Measurements from ENCODE around the gene C16orf96. TPM values are rescaled to one million over a fixed set of nuclear protein-coding genes. Genes with fewer than 3 reads are reported as not detected.
A peak's percentile ranks its signal among the peaks of the same experiment; 100 is the strongest.

Gene C16orf96
- total and polyA plus RNA-seq, 7 experiments from 2014 or later = 0.17 to 0.70 (median 0.64) TPM; not detected in 2

GRCh38 chr16:4513881-4514280 lies 42.3 kb upstream of the C16orf96 start:
- H3K27ac Mint-ChIP-seq = peak overlapping the region in 7 of 9 donors; percentile 77 to 95 (median 89)
- Histone ChIP-seq H3K27ac (ENCODE audit: low read depth, low read length) (peak overlapping the region; percentile 63), H3K36me3 (ENCODE audit: control insufficient read depth in 2 of 3, insufficient read depth in 3 of 3, low read length in 3 of 3) (peaks cover 11 to 51% (median 12%) of the 10 kb centered on the region in 3 experiments), H3K4me3 (ENCODE audit: low read length) (no peak overlapping the region), H3K27me3 (ENCODE audit: control insufficient read depth in 2 of 2, insufficient read depth in 2 of 2, low read length in 2 of 2) (no peaks in the 10 kb centered on the region), H3K4me1 (ENCODE audit: control insufficient read depth in 2 of 2, insufficient read depth in 2 of 2, low read length in 2 of 2) (peaks cover 24 to 30% of the 10 kb centered on the region in 2 donors), H3K9me3 (ENCODE audit: control insufficient read depth in 2 of 3, low read length in 3 of 3) (no peaks in the 10 kb centered on the region)
- peaks cover 40 to 67% (median 49%) of the 10 kb centered on the region in 7 donors for H3K4me1 Mint-ChIP-seq
- ChIA-PET POLR2A (interaction anchor here (1.0 to 2.1 kb wide), 4 partner anchors 9 to 37 kb away, joined by 3 to 9 read pairs (median 4); no protein-coding TSS in a partner anchor), CTCF (interaction anchor here (0.9 to 3.1 kb wide), 3 partner anchors 8 to 21 kb away, joined by 3 to 15 read pairs (median 3); no protein-coding TSS in a partner anchor)
- peaks cover 4 to 27% (median 13%) of the 10 kb centered on the region in 5 donors for H3K36me3 Mint-ChIP-seq
- no peak for DNase-seq
- H3K9me3 Mint-ChIP-seq = no peaks in the 10 kb centered on the region
- intact Hi-C loops (cut with micrococcal nuclease) = loop anchor here in 1 of 2 donors (10.0 kb wide), 1 partner anchor 441 kb away; the partner anchor contains the start of gene SEC14L5
- peak overlapping the region in 2 of 10 donors; percentile 43 to 71 for H3K4me3 Mint-ChIP-seq
- no peaks in the 10 kb centered on the region for H3K27me3 Mint-ChIP-seq
- ATAC-seq = no peak

- DNase-seq (no peak), ATAC-seq (no peak)
- Histone ChIP-seq H3K27ac (ENCODE audit: low read depth, low read length) (peak overlapping the region; percentile 63), H3K27me3 (ENCODE audit: control insufficient read depth in 2 of 2, insufficient read depth in 2 of 2, low read length in 2 of 2) (no peaks in the 10 kb centered on the region), H3K4me1 (ENCODE audit: control insufficient read depth in 2 of 2, insufficient read depth in 2 of 2, low read length in 2 of 2) (peaks cover 24 to 30% of the 10 kb centered on the region in 2 donors), H3K9me3 (ENCODE audit: control insufficient read depth in 2 of 3, low read length in 3 of 3) (no peaks in the 10 kb centered on the region), H3K4me3 (ENCODE audit: low read length) (no peak overlapping the region), H3K36me3 (ENCODE audit: control insufficient read depth in 2 of 3, insufficient read depth in 3 of 3, low read length in 3 of 3) (peaks cover 7 to 44% (median 8%) of the 10 kb centered on the region in 3 experiments)
- Mint-ChIP-seq H3K36me3 (peaks cover 4 to 20% (median 13%) of the 10 kb centered on the region in 5 donors), H3K27ac (peak overlapping the region; percentile 81 to 95 (median 89)), H3K4me3 (peak overlapping the region; percentile 18 to 71 (median 64)), H3K27me3 (no peaks in the 10 kb centered on the region), H3K4me1 (peaks cover 40 to 67% (median 50%) of the 10 kb centered on the region in 7 donors), H3K9me3 (no peaks in the 10 kb centered on the region)
- intact Hi-C loops (cut with micrococcal nuclease) = loop anchor here in 1 of 2 donors (10.0 kb wide), 1 partner anchor 440 kb away; the partner anchor contains the start of gene SEC14L5
- CTCF ChIA-PET = interaction anchor here (0.6 to 3.1 kb wide), 9 partner anchors 8 to 194 kb away, joined by 3 to 15 read pairs (median 3); no protein-coding TSS in a partner anchor
- POLR2A ChIA-PET = interaction anchor here (0.8 to 2.1 kb wide), 6 partner anchors 9 to 30 kb away, joined by 3 to 9 read pairs (median 4); partner anchors contain the start of gene CDIP1
Measured at GRCh38 chr16:4514606-4515005, 41.5 kb upstream of the C16orf96 start.

- intact Hi-C loops (cut with micrococcal nuclease) = loop anchor here in 1 of 2 donors (10.0 kb wide), 1 partner anchor 439 kb away; the partner anchor contains the start of gene SEC14L5
- POLR2A ChIA-PET = interaction anchor here (1.1 to 2.1 kb wide), 5 partner anchors 10 to 23 kb away, joined by 3 to 9 read pairs (median 5); partner anchors contain the start of gene CDIP1
- Mint-ChIP-seq H3K4me3 (peak overlapping the region; percentile 18 to 71 (median 59)), H3K27me3 (no peaks in the 10 kb centered on the region), H3K9me3 (no peaks in the 10 kb centered on the region), H3K4me1 (peaks cover 40 to 70% (median 53%) of the 10 kb centered on the region in 7 donors), H3K36me3 (peaks cover 0 to 17% (median 12%) of the 10 kb centered on the region in 5 donors), H3K27ac (peak overlapping the region; percentile 81 to 95 (median 89))
- H3K27ac ChIP-seq (ENCODE audit: low read depth, low read length) = peak overlapping the region; percentile 63
- DNase-seq (no peak), ATAC-seq (peak; percentile 77)
- H3K4me3 ChIP-seq (ENCODE audit: low read length) = peak overlapping the region; percentile 7
- H3K36me3 ChIP-seq (ENCODE audit: control insufficient read depth in 2 of 3, insufficient read depth in 3 of 3, low read length in 3 of 3) = peaks cover 0 to 35% (median 7%) of the 10 kb centered on the region in 3 experiments
- CTCF ChIA-PET = interaction anchor here (1.2 to 3.1 kb wide), 3 partner anchors 10 to 70 kb away, joined by 4 to 15 read pairs (median 4); no protein-coding TSS in a partner anchor
- H3K27me3 ChIP-seq (ENCODE audit: control insufficient read depth in 2 of 2, insufficient read depth in 2 of 2, low read length in 2 of 2) = no peaks in the 10 kb centered on the region
- H3K4me1 ChIP-seq (ENCODE audit: control insufficient read depth in 2 of 2, insufficient read depth in 2 of 2, low read length in 2 of 2) = peaks cover 24 to 30% of the 10 kb centered on the region in 2 donors
- no peaks in the 10 kb centered on the region for H3K9me3 ChIP-seq (ENCODE audit: control insufficient read depth in 2 of 3, low read length in 3 of 3)
Measured at GRCh38 chr16:4515611-4516233, 40.4 kb upstream of the C16orf96 start.

GRCh38 chr16:4517812-4518680 lies 38.1 kb upstream of the C16orf96 start:
- Histone ChIP-seq H3K27ac (ENCODE audit: low read depth, low read length) (no peak overlapping the region), H3K4me1 (ENCODE audit: control insufficient read depth in 2 of 2, insufficient read depth in 2 of 2, low read length in 2 of 2) (peaks cover 24 to 30% of the 10 kb centered on the region in 2 donors), H3K9me3 (ENCODE audit: control insufficient read depth in 2 of 3, low read length in 3 of 3) (no peaks in the 10 kb centered on the region), H3K4me3 (ENCODE audit: low read length) (no peak overlapping the region), H3K36me3 (ENCODE audit: control insufficient read depth in 2 of 3, insufficient read depth in 3 of 3, low read length in 3 of 3) (peaks cover 0 to 22% (median 0%) of the 10 kb centered on the region in 3 experiments), H3K27me3 (ENCODE audit: control insufficient read depth in 2 of 2, insufficient read depth in 2 of 2, low read length in 2 of 2) (no peaks in the 10 kb centered on the region)
- Mint-ChIP-seq H3K4me1 (peaks cover 29 to 68% (median 46%) of the 10 kb centered on the region in 7 donors), H3K27me3 (no peaks in the 10 kb centered on the region), H3K27ac (peak overlapping the region; percentile 8 to 74 (median 63)), H3K36me3 (peaks cover 0 to 7% (median 0%) of the 10 kb centered on the region in 5 donors), H3K4me3 (no peak overlapping the region), H3K9me3 (no peaks in the 10 kb centered on the region)
- ATAC-seq = no peak
- no peak for DNase-seq
- ChIA-PET POLR2A (interaction anchor here (0.7 to 2.1 kb wide), 4 partner anchors 11 to 41 kb away, joined by 3 to 7 read pairs (median 4); partner anchors contain the start of gene CDIP1), CTCF (interaction anchor here (0.5 to 1.2 kb wide), 6 partner anchors 9 to 570 kb away, joined by 3 to 4 read pairs (median 4); no protein-coding TSS in a partner anchor)
- intact Hi-C loops (cut with micrococcal nuclease) = loop anchor here (1.0 to 10.0 kb wide), 3 partner anchors 30 to 437 kb away; partner anchors contain the start of gene SEC14L5 (in 1 of the 2)

- Histone ChIP-seq H3K27ac (ENCODE audit: low read depth, low read length) (no peak overlapping the region), H3K27me3 (ENCODE audit: control insufficient read depth in 2 of 2, insufficient read depth in 2 of 2, low read length in 2 of 2) (no peaks in the 10 kb centered on the region), H3K4me1 (ENCODE audit: control insufficient read depth in 2 of 2, insufficient read depth in 2 of 2, low read length in 2 of 2) (peaks cover 17 to 18% of the 10 kb centered on the region in 2 donors), H3K36me3 (ENCODE audit: control insufficient read depth in 2 of 3, insufficient read depth in 3 of 3, low read length in 3 of 3) (peaks cover 0 to 17% (median 0%) of the 10 kb centered on the region in 3 experiments), H3K9me3 (ENCODE audit: control insufficient read depth in 2 of 3, low read length in 3 of 3) (no peaks in the 10 kb centered on the region), H3K4me3 (ENCODE audit: low read length) (no peak overlapping the region)
- Mint-ChIP-seq H3K9me3 (no peaks in the 10 kb centered on the region), H3K4me1 (peaks cover 25 to 65% (median 43%) of the 10 kb centered on the region in 7 donors), H3K4me3 (no peak overlapping the region), H3K36me3 (peaks cover 0 to 9% (median 4%) of the 10 kb centered on the region in 5 donors), H3K27ac (peak overlapping the region in 7 of 9 donors; percentile 8 to 85 (median 56)), H3K27me3 (no peaks in the 10 kb centered on the region)
- intact Hi-C loops (cut with micrococcal nuclease) = loop anchor here in 1 of 2 donors (10.0 kb wide), 1 partner anchor 435 kb away; the partner anchor contains the start of gene SEC14L5
- no peak for DNase-seq
- no peak for ATAC-seq
- ChIA-PET POLR2A (interaction anchor here (0.6 to 1.1 kb wide), 2 partner anchors 13 to 50 kb away, joined by 4 to 5 read pairs; no protein-coding TSS in a partner anchor), CTCF (interaction anchor here (0.9 kb wide), 1 partner anchor 14 kb away, joined by 4 read pairs; no protein-coding TSS in a partner anchor)
Measured at GRCh38 chr16:4519274-4520058, 36.7 kb upstream of the C16orf96 start.
